Medulla oblongata (tissue), 1 donor: ENCODE results near the gene ZNF860.
"Not testable (repeated sequence)": the region's sequence is repeated elsewhere in the genome, so short reads cannot be mapped to it uniquely, and the experiment has no call there.

ENCODE experiments used
- DNase-seq: peaks from one replicate; pipeline ENCODE4 v3.0.0-alpha.2; 2015; ENCODE audit errors: extremely low spot score

ZNF860 gene

DNA sequence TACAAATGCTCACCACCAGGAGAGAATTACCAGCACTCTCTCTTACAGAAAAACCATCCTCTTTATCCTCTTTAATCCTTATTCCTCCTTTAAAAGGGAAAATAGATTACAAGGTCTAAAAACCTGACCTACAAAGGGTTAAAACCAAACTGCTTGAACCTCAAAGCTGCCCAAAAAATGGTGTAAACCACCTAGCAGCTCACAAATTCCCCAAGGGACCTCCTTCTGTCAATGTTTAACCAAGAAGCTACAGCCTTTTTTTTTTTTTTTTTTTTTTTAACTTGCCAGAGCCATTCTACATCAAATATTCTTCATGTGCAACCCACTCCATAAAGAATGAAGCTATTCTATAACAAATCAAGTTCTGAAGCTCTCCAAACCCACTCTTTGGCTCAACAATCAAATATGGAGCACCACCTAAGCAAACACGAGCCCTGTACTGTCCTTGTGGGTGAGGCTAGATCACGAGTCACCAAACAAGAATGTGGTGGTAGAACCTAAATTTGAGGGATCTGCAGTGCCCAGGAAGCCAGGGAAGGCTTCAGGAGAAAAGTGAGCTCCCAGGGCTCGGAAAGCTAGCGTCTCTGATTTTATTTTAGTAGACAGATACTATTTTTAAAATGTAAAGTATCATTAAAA lies 20.6 kb upstream of the ZNF860 start:
- DNase-seq = no peak

DNA sequence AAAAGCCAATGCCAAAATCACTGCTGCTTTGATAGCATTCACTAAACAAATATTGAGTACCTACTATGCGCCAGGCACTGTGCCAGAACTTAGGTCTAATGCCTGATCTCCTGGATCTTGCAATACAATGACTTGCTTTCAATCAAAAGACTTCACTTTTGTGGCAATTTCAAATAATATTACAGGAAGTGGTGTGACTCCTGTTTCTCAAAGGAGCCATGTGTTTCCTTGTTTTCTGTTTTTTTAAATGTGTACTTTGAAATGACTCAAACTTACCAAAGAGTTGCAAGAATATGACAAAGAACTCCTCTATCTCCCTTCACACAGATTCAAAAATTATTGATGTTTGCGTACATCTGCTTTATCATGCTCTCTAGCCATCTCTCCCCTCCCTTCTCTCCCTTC lies 18.7 kb upstream of the ZNF860 start:
- DNase-seq = no peak

DNA sequence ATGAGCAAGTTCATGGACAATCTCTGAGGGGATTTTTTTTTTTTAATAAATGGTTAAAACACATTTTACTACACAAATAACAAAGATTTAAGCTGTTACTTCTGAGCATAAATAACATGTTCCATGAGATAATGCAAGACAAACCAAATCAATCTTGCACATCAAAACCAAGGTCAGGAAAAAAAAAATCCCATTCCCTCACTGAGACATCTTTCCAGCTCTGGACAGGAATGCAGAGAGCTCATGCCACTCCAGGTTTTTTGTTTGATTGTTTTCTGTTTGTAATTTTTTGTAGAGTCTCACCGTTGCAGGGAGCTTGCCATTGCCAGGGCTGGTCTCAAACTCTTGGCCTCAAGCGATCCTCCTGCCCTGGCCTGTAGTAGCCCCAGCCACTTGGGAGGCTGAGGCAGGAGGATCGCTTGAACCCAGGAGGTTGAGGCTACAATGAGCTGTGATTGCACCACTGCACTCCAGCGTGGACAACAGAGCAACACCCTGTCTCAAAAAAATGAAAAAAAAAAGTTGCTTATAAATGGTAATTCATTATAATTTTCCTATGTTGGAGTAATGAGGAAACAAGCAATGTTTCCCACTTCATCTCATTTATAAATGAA lies 14.5 kb upstream of the ZNF860 start:
- DNase-seq = no peak

DNA sequence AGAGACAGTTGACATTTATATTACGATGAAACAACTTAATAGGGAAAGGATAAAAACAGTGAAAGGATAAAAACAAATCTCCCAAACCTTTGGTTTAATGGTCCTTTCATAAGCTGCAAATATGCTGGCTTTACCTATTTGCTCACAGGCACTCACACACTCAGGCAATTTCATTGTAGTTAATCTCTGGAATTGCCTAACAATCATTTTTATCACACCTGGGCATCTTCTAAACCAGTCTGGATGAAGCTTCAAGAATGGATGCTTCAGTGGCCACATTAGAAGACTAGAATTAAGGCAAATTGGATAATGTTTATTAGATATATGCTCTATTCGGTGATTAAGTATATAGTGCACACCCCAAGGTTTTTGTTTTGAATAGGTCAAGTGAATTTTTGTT lies 14.0 kb upstream of the ZNF860 start:
- no peak for DNase-seq

DNA sequence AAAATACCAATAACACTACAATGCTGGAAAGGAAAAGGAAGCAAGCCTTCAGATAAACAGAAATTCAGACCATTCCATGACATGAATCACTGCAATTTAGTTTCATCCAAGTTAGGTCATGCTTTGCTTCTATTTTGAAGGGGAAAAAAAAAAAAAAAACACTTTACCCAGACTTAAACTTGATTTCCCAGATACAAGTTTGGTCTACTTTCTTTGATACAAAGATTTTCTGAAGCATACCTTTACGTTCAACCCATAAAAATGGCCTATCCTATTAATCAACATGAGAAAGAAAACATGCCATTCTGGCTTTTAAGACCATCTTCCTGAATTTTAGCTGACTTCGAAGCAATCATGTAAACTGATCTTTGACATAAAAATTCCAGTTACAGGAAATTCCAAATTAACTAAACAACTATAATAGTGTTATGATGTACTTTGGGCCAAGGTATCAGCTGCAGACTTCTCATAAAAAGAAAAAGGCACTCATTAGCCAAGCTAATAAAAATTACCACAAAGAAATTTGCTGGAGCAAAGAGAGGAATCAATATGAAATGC lies 13.1 kb upstream of the ZNF860 start:
- no peak for DNase-seq

DNA sequence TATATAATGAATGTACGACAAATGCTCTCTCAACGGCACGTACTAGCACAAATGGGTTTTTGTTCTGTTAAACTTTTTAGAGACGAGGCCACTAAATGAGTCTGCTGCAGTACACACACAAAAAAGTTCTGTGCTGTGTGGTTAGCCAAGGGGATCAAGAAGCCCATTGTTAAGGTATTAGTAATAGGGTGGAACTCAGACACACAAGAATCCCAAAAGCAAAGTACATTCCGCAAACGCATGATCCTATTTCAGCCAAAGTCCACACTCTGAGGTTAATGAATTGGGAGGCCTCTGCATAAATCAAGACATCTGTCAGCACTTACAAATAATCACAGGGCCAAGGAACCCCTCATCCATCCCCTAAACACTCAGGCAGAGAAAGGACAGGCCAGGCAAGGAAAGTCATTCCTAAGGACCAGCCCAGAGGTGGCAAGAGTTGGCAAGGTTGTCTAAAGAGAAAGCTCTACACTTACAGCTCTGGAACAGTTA lies 12.6 kb upstream of the ZNF860 start:
- no peak for DNase-seq

DNA sequence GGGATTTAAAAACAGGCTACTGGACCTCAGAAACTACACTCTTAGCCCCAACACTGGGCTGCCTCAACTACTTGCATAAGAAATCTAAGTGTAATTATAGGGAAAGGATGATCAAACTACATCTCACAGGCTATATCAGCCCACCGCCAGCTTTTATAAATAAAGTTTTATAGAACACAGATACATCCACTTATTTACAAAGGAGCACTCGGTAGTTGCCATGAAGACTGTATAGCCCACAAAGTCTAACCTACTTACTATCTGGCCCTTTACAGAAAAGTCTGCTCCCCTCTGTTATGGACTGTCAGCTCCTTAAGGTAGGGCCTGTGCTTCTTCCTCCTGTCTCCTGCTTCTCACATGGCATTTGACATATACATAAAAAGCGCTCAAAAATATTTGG lies 9.9 kb upstream of the ZNF860 start:
- DNase-seq = no peak

DNA sequence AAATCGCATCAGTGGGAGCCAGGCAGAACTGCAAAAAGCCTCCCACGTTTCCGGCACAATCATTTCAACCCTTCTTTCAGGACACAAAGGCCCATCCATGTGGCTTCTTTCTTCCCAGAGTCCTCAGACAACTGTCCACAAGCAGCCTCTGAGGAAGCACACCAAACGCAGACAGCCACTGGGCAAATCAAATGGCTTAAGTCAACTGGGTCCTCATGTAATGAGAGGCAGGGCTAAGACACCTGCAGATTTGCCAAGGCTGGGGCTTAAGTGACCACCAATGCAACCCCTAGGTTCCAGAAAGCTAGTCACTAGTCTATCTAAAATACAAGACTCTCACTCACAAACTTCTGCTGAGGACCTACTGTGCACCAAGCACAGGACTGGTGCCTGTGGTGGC lies 8.5 kb upstream of the ZNF860 start:
- DNase-seq = no peak

DNA sequence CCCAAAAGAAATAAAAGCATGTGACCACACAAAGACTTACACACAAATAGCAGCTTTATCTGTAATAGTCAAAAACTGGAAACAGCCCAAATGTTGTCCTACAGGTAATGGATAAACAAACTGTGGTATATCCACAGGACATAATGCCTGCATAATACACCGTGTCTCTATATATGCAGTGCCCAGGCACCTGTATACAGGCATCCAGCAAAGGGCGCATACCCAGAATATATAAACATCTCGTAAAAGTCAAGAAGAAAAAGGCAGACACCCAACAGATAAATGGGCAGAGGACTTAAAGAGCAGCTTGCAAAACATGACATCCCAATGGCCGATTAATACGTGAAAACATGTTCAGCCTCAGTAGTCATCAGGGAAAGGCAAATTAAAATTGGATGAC lies 7.7 kb upstream of the ZNF860 start:
- no peak for DNase-seq

DNA sequence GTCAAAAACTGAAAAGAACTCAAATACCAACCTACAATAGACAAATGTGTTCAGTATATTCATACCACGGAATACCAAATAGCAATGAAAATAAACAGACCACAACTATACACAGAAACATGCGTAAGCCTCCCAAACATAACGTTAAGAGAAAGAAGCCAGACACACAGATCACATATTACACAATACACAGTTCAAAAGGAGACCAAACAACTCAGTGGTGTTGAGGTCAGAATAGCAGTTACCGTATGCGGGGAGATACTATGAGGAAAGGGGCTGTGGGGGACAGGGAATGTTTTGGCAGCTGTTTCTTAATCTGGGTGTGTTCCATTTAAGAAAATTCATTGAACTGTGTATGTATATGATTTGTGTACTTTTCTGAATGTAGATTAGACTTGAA lies 7.1 kb upstream of the ZNF860 start:
- DNase-seq = no peak

DNA sequence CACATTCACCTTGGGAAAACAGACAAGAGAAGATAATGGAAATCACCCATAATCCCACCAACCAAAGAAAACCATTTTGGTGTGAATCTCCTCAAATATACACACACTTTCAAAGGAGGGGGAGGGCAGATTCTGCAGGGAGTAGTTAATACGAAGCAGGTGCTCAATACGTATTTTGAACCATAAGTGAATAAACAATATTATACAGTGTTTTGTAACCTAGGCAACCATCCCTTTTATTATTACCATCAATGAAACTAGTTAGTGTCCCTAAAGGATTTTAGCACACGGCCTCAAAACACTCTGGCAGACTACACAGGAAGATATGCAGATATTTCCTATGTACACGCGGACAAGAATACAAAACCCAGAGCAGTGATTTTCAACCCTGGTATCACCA lies 6.6 kb upstream of the ZNF860 start:
- no peak for DNase-seq

DNA sequence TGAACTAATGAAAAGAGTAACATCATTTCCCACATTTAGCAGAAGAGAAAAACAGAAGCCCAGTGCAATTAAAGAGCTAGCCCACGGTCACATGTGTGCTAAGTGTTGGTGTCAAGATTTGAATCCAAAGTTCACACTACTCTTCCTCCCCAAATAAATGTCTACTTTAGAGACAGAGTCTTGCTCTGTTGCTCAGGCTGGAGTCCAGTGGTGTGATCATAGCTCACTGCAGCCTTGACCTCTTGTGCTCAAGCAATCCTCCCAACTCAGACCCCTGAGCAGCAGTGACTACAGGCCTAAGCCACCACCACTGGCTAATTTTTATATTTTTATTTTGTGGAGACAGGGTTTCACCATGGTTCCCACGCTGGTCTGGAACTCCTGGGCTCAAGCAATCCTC lies 5.2 kb upstream of the ZNF860 start:
- no peak for DNase-seq

DNA sequence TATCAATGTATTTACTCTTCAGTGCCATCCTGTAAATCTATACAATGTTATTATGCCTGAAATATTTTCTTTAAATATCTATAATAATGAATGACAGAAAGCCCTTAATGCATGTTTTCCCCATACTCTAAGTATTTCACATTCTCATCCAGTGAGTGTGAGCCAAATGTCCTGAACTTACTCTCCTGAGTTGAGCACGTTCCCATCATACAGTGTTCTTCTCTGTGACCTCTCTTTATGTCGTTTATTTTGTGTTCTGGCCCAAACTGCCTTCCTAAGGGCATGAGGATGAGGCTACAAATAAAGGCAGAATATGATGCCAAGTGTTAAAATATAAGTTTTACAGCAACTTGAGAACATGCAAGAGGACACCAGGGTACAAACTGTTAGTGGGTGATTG lies 3.8 kb upstream of the ZNF860 start:
- DNase-seq = no peak

DNA sequence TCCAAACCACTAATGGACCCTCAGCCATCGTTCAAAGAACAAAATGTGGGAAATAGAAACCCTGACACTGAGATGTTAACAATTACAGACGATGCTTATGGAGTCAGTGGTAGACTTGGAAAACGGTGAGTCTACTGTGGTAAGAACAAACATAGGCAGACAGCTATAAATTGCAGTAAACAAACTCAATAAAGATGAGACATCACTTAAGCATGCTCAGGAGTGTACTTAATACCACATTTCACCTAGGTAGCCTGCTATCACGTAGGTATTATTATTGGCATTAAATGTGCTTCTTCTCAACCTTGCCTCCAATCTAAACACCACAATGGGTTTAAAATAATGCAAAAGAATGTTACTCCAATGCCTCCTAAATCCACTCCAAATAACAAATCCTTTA lies 3.0 kb upstream of the ZNF860 start:
- no peak for DNase-seq

DNA sequence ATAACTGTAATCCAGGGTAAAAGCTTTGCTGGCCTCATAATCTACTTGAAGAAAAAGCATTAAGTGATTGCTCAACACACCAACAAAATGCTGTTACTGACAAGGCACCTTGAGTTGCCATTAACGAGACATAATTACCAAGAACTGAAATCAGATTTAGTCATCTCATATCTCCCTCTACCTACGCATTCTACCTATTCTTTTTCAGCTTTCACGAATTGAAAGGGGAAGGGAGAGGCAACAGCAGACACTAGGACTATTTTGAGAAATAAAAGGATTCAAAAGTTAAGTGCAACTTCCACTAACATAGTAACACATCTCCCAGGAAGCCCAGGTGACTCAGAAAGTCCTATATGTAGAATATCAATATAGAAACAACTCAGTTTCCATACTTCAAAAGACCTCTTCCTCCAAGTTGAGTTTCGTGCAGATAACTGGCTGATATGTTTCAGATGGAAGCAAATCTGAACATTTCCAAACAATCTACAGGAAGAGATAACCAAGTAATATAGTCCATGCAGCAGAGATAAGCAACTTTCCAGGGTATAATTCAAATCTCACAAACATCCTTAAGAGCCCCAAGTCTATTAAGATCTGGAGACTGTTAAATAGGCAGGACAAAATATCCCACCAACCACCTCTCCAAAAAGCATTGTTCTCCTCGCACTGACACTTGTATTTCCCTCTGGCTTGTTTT lies 2.4 kb upstream of the ZNF860 start:
- DNase-seq = no peak

DNA sequence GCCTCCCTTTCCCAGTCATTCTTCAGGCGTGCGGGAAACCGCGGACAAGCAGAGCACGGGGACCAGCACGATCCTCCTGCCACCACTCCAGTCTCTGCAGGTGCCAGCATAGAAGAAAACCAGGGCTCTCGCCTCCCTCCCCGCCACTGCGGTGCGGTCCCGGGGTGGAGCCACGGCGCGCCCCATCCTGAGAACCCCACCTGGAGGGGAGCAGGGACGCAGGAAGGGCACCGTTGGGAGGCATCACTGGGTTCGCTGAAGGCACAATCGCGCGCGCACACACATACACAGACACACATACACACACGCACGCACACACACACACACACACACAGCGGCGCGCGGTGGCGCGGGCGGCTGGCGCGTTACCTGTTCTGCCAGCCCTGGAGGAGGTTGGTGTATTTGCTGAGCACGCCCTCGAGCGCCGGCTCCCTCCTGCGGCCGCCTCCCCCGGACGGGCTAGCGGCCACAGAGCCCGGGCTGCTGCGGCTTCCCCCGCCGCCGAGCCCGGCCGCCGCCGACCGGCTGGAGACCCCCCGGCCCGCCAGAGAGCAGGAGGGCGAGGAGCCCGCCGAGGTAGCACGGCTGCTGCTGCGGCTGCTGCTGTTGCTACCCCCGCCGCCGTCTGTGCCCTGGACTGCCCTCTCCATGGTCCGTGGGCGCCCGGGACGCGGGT lies 882 bp upstream of the ZNF860 start:
- DNase-seq = no peak

DNA sequence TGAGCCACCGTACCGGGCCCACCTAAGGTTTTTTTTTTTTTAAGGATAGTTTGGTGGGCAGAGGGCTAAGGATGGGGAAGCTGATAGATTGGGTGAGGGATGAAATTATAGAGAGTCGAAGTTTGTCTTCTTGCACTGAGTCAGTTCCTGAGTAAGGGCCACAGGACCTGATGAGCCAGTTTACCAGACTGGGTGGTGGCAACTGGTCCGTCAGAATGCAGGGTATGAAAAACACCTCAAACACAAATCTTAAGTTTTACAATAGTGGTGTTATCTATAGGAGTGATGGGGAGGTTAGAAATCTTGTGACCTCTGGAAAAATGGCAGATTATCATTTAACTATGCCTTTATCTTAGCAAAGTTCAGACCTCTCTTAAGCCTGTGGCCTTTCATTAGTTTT lies 2.8 kb downstream of the ZNF860 start:
- no peak for DNase-seq

DNA sequence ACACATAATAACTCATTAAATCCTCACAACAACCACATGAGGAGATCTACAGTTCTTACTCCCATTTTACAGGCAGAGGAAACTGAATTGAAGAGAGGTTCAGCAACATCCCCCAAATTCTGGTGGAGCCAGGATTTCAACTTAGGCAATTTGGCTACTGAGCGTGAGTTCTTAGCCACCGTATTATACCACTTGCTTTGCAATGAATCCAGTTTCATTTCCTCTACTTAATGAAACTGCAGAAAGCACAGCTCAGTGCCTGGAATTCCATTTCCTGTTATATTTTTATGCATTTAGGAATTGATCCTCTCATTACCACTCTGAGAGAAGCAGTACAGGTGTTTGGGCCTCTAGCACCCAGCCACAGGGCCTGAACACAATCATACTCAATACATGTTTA lies 4.3 kb downstream of the ZNF860 start:
- DNase-seq = no peak

DNA sequence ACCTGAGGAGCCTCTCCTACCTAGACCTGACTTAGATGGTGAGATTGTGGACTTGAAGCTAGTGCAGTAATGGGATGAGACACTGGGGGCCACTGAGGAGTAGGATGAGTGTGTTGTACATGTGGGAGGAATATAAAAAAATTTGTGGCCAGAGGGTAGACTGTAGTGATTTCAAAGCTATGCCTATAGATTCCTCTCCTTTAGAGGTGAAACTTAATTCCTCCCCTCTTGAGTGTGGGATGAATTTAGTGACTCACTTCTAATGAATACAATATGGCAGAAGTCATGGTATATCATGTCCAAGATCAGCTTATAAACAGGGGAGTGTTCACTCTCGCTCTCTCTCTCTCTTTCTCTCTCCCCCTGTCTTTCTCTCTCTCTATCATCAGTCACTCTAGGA lies 6.7 kb downstream of the ZNF860 start:
- DNase-seq = no peak

DNA sequence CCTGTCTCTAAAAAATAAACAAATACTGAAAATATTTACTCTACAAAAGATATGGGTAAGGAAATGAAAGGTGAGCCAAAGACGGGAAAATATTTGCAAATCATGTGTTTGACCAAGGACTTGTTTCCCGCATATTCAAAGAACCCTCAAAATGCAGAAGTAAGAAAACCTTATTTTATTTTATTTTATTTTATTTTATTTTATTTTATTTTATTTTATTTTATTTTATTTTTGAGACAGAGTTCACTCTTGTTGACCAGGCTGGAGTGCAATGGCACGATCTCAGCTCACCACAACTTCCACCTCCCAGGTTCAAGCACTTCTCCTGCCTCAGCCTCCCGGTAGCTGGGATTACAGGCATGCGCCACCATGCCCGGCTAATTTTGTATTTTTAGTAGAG lies 11.4 kb downstream of the ZNF860 start:
- not testable (repeated sequence) for DNase-seq

DNA sequence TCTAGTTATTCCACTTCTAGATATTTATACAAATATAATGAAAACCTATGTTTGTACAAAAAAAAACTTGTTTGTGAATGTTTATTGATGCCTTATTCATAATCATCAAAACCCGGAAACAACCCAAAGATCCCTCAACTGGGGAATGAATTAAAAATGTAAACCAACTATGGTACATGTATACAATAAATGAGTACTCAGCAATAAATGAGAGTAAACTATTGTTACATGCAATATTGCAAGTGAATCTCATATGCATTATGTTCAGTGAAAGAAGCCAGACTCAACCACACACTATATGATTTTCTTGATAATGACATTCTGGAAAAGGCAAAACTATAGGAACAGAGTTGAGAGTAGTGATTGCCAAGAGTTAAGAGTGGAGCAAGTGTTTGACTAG lies 12.3 kb downstream of the ZNF860 start:
- no peak for DNase-seq

DNA sequence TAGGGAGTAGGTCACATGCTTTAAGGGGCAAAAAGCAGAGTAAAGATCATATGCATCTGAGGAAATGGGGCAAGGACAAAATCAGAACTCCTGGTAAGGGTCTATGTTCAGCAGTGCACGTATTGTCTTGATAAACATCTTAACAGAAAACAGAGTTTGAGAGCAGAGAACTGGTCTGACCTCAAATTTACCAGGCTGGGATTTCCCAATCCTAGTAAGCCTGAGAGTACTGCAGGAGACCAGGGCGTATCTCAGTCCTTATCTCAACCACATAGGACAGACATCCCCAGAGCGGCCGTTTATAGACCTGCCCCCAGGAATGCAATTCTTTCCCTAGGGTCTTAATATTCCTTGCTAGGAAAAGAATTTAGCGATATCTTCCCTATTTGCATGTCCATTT lies 13.5 kb downstream of the ZNF860 start:
- not testable (repeated sequence) for DNase-seq
